HG03457 (cell line): ENCODE results near the gene TMEM130.
"Not testable (repeated sequence)": the region's sequence is repeated elsewhere in the genome, so short reads cannot be mapped to it uniquely, and the experiment has no call there.

Experiments used
- ATAC-seq: cut with Tn5 transposase; IDR thresholded peaks from one replicate; pipeline ENCODE4 v1.9.1; 2021; ENCODE audit warnings: moderate number of reproducible peaks; ENCODE audit not compliant: unreplicated experiment

The TMEM130 gene

GRCh38 chr7:98842552-98842951, 27.3 kb downstream of the TMEM130 start:
- not testable (repeated sequence) for ATAC-seq

- ATAC-seq, result no peak
These were observed 28.4 kb downstream of the TMEM130 start for GRCh38 chr7:98841179-98841997.

GRCh38 chr7:98840722-98841121, 29.1 kb downstream of the TMEM130 start:
- ATAC-seq, result no peak

- ATAC-seq, result no peak
These were observed 29.7 kb downstream of the TMEM130 start for GRCh38 chr7:98840096-98840495.

- no peak for ATAC-seq
These were observed 32.2 kb downstream of the TMEM130 start for GRCh38 chr7:98837630-98837972.

- no peak for ATAC-seq
These were observed 32.8 kb downstream of the TMEM130 start for GRCh38 chr7:98836811-98837629.

DNA sequence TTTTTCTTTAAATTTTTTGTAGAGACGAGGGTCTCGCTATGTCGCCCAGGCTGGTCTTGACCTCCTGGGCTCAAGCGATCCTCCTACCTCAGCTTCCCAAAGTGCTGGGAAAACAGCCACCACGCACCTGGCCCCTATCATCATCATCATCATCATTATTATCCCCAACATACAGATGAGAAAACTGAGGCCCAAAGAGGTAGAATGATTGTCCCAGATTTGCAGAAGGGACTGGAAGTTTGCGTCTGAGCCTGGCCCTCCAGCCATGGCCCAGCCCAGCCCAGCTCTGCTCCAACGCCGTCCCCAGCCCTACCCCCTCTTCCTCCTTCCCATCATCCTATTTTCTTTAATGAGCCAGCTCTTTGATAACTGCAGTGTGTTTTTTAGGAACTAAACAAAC, 34.9 kb downstream of the TMEM130 start:
- no peak for ATAC-seq

DNA sequence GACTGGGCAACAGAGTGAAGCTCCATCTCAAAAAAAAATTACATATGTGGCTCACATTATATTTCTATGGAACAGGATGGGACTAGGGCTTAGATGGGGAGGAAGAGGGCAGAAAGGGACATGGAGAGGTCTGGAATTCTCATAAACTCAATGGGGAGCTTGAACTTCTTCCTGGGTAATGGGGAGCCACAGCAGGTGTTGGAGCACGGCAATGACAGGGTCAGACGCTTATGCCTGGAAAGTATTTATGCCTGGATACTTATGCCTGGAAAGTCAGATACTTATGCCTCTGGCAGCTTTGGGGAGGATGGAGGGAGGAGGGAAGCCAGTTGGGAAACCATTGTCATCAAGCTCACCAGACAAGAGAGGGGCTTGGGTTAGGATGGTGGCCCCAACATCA, 36.8 kb downstream of the TMEM130 start:
- ATAC-seq, result no peak

DNA sequence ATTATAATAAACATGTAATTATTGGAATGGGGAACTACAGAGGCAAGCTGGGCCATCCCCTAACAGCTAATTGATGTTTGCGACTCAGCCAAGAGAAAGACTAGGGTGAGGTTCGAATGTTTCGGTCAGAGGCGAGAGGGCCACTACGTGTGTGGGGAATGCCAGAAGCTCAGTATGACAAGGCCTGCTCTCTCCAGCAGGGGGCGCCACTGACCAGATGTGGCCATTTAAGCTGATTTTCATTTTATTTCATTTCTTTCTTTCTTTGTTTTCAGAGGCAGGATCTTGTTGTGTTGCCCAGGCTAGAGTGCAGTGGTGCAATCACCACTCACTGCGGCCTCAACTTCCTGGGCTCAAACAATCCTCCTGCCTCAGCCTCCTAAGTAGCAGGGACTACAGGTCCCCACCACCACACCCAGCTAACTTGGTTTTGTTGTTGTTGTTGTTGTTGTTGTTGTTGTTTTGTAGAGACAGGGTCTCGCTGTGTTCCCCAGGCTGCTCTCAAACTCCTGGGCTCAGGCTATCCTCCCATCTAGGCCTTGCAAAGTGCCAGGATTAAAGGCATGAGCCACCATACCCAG, 38.1 kb downstream of the TMEM130 start:
- ATAC-seq, result no peak

DNA sequence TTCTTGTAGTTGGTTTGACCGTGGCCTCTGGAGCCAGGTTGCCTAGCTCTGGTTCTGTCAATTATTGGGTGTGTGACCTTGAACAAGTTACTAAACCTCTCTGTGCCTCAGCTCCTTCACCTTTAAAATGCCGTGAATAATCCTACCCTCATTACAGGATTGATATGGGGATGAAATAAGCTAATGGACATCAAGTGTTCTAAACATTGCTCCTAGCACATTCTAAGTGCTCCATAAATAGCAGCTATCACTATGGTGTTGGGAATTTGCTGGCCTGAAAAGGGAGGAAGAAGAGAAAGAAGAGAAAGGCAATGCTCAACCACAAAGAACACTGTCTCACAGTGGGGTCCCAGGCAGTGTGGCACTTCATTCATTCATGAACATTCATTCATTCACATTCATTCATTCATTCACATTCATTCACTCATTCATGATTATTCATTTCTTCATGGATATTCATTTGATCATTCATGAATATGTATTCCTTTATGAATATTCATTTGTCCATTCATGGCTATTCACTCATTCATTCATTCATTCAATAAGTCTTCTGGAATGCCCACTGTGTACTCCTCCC, 38.8 kb downstream of the TMEM130 start:
- ATAC-seq, result no peak

GRCh38 chr7:98828368-98828767, 41.4 kb downstream of the TMEM130 start:
- no peak for ATAC-seq

GRCh38 chr7:98827258-98827657, 42.6 kb downstream of the TMEM130 start:
- ATAC-seq, result no peak

GRCh38 chr7:98826811-98827231, 43.0 kb downstream of the TMEM130 start:
- ATAC-seq, result no peak

DNA sequence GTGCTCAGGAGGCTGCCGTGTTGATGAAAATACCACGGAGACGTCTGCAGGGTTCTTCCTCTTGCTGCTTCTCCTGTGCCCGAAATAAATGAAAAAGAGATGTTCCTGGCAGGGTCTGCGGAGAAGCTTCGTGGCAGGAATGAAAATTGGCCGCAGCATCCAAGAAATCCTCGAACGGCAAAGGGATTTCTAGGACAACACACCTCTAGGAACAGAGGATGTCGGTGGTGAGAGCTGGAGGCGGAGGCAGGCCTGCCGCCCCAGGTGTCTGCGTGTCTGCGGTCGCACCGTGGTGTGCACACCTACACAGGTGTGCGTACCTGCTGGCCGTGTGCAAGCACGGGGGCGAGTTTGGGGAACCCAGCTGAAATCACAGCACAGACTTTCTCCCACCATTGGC, 43.4 kb downstream of the TMEM130 start:
- ATAC-seq, result no peak

DNA sequence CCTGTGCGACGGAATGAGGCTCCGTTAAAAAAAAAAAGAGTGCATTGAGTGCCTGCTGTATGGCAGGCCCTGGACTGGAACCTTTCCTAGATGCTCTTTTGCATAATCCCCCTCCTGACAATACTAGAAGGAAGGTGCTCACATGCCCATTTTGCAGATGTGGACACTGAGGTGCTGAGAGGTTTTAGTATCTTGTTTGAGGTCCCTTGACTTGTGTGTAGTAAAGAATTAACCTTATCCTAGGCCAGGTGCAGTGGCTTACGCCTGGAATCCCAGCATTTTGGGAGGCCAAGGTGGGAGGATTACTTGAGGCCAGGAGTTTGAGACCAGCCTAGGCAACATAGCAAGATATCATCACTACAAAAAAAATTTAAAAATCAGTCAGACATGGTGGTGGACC, 46.6 kb downstream of the TMEM130 start:
- ATAC-seq, result no peak

- no peak for ATAC-seq
These were observed 48.5 kb downstream of the TMEM130 start for GRCh38 chr7:98821348-98821747.

GRCh38 chr7:98816967-98817710, 52.7 kb downstream of the TMEM130 start:
- ATAC-seq, result no peak

DNA sequence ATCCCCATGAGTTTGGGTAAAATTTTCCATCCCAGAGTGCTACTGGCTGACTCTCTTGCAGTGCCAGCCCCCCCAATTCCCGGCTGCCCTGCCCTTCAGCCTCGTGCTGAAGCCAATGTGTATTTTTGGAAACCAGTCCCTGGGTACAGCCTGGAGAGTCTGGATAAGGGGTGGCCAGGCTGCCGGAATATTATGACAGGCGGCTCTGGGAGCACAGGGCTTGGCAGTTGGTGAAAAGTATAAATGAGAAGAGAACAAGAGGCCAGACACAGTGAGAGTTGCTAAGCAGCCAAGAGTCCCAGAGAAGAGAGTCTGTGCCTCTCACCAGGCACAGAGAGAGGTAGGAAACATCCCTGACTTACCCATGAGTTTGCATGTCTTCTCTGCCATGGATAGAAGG, 53.6 kb downstream of the TMEM130 start:
- no peak for ATAC-seq

GRCh38 chr7:98815313-98815712, 54.5 kb downstream of the TMEM130 start:
- no peak for ATAC-seq

DNA sequence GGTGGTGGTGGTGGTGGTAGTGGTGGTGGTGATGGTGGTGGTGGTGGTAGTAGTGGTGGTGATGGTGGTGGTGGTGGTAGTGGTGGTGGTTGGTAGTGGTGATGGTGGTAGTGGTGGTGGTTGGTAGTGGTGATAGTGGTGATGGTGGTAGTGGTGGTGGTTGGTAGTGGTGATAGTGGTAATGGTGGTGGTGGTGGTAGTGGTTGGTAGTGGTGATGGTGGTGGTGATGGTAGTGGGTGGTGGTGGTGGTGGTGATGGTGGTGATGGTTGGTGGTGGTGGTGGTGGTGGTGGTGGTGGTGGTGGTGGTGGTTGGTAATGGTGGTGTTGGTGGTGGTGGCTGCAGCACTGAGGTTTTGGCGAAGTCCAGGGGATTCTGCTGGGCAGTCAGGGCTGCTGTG, 58.5 kb downstream of the TMEM130 start:
- ATAC-seq, result no peak
